KBM-7 (cell line): ENCODE results near the gene TPSD1.
"Not testable (repeated sequence)": the region's sequence is repeated elsewhere in the genome, so short reads cannot be mapped to it uniquely, and the experiment has no call there.

Experiments
- DNase-seq: peaks from one replicate; pipeline ENCODE4 v3.0.0-alpha.2; 2015
- in situ Hi-C: fragments of 300-500 bp; cut with MboI; formaldehyde crosslinking; loops from 2 replicates; pipeline ENCODE4 v1.14.3; 2020; ENCODE audit warnings: low sequenced_read_pairs, low pct_unique_long_range_greater_than_20kb, mixed read lengths

The TPSD1 gene

GRCh38 chr16:1258906-1259759 is 3.3 kb downstream of the TPSD1 start:
- peak; percentile 29 for DNase-seq
- in situ Hi-C loops, result no loop called here

GRCh38 chr16:1259760-1260068 is 3.8 kb downstream of the TPSD1 start:
- in situ Hi-C loops, result no loop called here
- DNase-seq, result no peak

- in situ Hi-C loops, result no loop called here
Measured at GRCh38 chr16:1260101-1260680, 4.3 kb downstream of the TPSD1 start.

GRCh38 chr16:1261131-1261892 is 5.4 kb downstream of the TPSD1 start:
- in situ Hi-C loops, result no loop called here
- DNase-seq, result no peak

More at GRCh38 chr16:1260101-1260680, 4.3 kb downstream of the TPSD1 start:
- no peak for DNase-seq

- in situ Hi-C loops, result no loop called here
- no peak for DNase-seq
Measured at GRCh38 chr16:1262210-1262845, 6.5 kb downstream of the TPSD1 start.

GRCh38 chr16:1262846-1263221 is 7.0 kb downstream of the TPSD1 start:
- in situ Hi-C loops, result no loop called here
- no peak for DNase-seq

- no peak for DNase-seq
- in situ Hi-C loops, result no loop called here
Measured at GRCh38 chr16:1263591-1264344, 7.9 kb downstream of the TPSD1 start.

- in situ Hi-C loops, result no loop called here
- no peak for DNase-seq
Measured at GRCh38 chr16:1264345-1265089, 8.6 kb downstream of the TPSD1 start.

GRCh38 chr16:1265090-1265630 is 9.3 kb downstream of the TPSD1 start:
- no peak for DNase-seq
- in situ Hi-C loops, result no loop called here

- in situ Hi-C loops, result no loop called here
- DNase-seq, result no peak
Measured at GRCh38 chr16:1265826-1266225, 10.0 kb downstream of the TPSD1 start.

- in situ Hi-C loops, result not testable (repeated sequence)
Measured at GRCh38 chr16:1269418-1269817, 13.5 kb downstream of the TPSD1 start.

GRCh38 chr16:1271380-1271723 is 15.5 kb downstream of the TPSD1 start:
- in situ Hi-C loops, result no loop called here
- no peak for DNase-seq

More at GRCh38 chr16:1269418-1269817, 13.5 kb downstream of the TPSD1 start:
- DNase-seq, result not testable (repeated sequence)

- in situ Hi-C loops, DNase-seq: not testable (repeated sequence)
Measured at GRCh38 chr16:1271724-1272413, 16.0 kb downstream of the TPSD1 start.

GRCh38 chr16:1272453-1273198 is 16.8 kb downstream of the TPSD1 start:
- in situ Hi-C loops, result no loop called here
- DNase-seq, result no peak

GRCh38 chr16:1273816-1274215 is 17.9 kb downstream of the TPSD1 start:
- in situ Hi-C loops, result no loop called here

GRCh38 chr16:1274767-1275166 is 18.9 kb downstream of the TPSD1 start:
- no peak for DNase-seq
- in situ Hi-C loops, result no loop called here

More at GRCh38 chr16:1273816-1274215, 17.9 kb downstream of the TPSD1 start:
- DNase-seq, result no peak
